ENCODE measurements around the gene DENND1A. TPM values are rescaled to one million over a fixed set of nuclear protein-coding genes. Genes with fewer than 3 reads are reported as not detected.

The DENND1A gene
- total and polyA plus RNA-seq, 4 donors, result 13.4 to 30.5 (median 28.3) TPM

DNA sequence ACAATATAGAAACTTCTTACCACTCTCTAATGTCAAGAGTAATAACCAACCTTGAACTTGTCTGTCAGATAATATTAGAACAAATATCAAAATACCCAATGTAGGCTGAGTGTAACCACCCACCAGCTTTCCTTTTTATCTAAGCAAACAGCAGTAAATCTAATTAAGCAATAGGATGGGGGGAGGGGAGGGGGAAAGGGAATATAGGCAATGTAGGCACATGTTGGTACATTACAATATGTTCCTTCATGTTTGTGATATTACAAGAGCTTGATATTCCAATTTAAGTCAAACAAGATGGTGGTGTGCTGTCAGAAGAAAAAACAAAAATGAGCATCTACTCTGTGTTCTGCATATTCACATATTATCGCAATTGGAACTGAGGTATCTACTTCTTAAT, 158.2 kb downstream of the DENND1A start:
- H3K4me1 ChIP-seq (ENCODE audit: control insufficient read depth, insufficient read depth, low read length), result peaks cover 3% of the 10 kb centered on the region
- no peaks in the 10 kb centered on the region for H3K9me3 ChIP-seq (ENCODE audit: control insufficient read depth, insufficient read depth, low read length)
- WGBS (ENCODE audit: insufficient coverage), result no CpG with 5 or more reads among the region's 1 CpG
- H3K27me3 ChIP-seq (ENCODE audit: control insufficient read depth, insufficient read depth, low read length), result no peaks in the 10 kb centered on the region
- H3K36me3 ChIP-seq (ENCODE audit: control insufficient read depth, insufficient read depth, low read length), result no peaks in the 10 kb centered on the region
- no peak overlapping the region for H3K4me3 ChIP-seq (ENCODE audit: low read depth, low read length)
- no peak for DNase-seq (ENCODE audit: low read depth in 4 of 6, low spot score in 6 of 6)
- no peak overlapping the region for H3K27ac ChIP-seq (ENCODE audit: low read depth, low read length)

DNA sequence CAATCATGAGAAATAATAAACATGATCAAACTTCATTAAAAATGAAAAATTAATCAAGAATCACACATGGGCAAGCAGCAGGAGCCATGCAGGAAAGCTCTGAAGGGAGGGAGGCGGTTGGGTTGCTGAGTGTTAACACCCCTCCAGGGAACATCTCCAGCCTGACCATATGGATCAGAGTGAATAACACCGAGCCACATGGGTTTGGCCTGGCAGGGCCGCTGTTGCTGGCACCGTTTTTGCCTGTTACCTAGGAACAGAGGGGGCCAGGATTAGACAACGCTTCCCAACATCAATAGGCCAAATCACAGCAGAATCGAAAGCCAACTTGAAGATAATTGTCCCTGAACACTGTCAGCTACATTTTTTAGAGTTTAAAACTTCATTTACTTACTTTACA, 160.2 kb downstream of the DENND1A start:
- Histone ChIP-seq H3K9me3 (ENCODE audit: control insufficient read depth, insufficient read depth, low read length) (no peaks in the 10 kb centered on the region), H3K4me3 (ENCODE audit: low read depth, low read length) (no peak overlapping the region), H3K27me3 (ENCODE audit: control insufficient read depth, insufficient read depth, low read length) (no peaks in the 10 kb centered on the region), H3K4me1 (ENCODE audit: control insufficient read depth, insufficient read depth, low read length) (peaks cover 3% of the 10 kb centered on the region), H3K36me3 (ENCODE audit: control insufficient read depth, insufficient read depth, low read length) (no peaks in the 10 kb centered on the region), H3K27ac (ENCODE audit: low read depth, low read length) (no peak overlapping the region)
- peak; percentile 31 to 91 (median 52) for DNase-seq (ENCODE audit: low read depth in 4 of 6, low spot score in 6 of 6)
- 37% methylated on average over 4 of the region's 6 CpGs for WGBS (ENCODE audit: insufficient coverage)

DNA sequence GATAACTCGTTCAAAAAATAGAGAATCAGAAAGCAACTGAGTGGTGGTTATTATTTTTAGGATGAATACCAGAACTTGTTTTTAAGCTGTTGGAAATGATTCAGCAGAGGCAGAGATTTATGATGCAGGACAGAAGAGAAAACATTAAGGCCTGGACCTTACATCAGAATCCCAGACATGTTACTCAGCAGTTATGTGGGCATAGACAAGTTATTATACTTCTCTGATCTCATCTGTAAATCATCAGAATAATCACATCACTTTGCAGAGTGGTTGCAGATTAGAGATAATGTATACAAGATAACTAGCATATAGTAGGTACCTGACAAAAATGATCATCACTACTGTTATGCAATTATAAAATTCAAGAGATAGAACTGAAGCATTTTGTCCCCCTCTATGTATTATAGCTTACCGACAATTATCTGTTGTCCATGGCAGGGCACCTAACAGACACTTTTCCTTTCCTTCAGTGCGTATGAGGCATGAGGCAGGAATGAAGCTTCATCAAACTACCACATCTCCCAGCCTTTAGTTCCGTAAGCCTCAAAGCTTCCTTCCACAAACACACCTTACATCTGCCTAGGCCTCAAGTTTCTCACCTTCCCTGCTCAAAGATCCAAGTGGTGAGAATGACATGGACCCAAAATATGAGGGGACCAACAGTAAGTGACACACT, 165.9 kb downstream of the DENND1A start:
- H3K9me3 ChIP-seq (ENCODE audit: control insufficient read depth, insufficient read depth, low read length), result no peaks in the 10 kb centered on the region
- no peak overlapping the region for H3K4me3 ChIP-seq (ENCODE audit: low read depth, low read length)
- no peaks in the 10 kb centered on the region for H3K36me3 ChIP-seq (ENCODE audit: control insufficient read depth, insufficient read depth, low read length)
- H3K4me1 ChIP-seq (ENCODE audit: control insufficient read depth, insufficient read depth, low read length), result no peaks in the 10 kb centered on the region
- no peak for DNase-seq (ENCODE audit: low read depth in 4 of 6, low spot score in 6 of 6)
- no peaks in the 10 kb centered on the region for H3K27me3 ChIP-seq (ENCODE audit: control insufficient read depth, insufficient read depth, low read length)
- H3K27ac ChIP-seq (ENCODE audit: low read depth, low read length), result no peak overlapping the region
- WGBS (ENCODE audit: insufficient coverage), result 98% methylated on average over 4 of the region's 4 CpGs

DNA sequence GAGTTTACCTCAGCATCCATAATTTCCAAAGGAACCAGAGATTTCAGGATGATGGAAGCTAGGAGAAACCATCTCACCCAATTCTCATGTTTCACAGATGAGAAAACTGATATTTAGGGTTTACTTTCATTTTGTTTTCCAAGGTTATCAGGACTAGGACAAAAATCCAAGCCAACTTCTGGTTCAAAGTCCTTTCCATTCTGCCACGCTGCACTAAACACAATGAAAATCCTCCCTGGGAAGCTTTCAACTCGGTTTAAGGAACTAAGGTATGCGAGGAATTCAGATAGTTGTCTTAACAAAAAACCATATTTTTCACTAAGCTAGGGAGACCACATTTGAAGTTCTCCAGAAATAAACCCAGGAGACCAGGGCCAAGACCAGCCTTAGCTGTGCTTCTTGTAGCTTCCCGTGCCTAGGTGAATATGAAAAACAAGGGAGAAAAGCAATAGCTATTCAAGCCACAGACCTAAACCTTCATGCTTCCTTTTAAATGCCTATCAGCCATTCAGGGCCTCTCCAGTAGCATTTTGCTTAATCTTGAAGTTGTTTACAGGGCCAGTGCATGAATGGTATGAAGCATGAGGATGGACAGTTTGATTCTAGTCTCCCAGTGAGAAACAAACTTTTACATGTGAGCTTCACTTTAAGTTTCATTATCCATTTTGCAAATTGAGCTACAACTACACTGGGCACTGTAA, 167.9 kb downstream of the DENND1A start:
- Histone ChIP-seq H3K9me3 (ENCODE audit: control insufficient read depth, insufficient read depth, low read length) (no peaks in the 10 kb centered on the region), H3K27ac (ENCODE audit: low read depth, low read length) (no peak overlapping the region), H3K27me3 (ENCODE audit: control insufficient read depth, insufficient read depth, low read length) (no peaks in the 10 kb centered on the region), H3K36me3 (ENCODE audit: control insufficient read depth, insufficient read depth, low read length) (no peaks in the 10 kb centered on the region), H3K4me1 (ENCODE audit: control insufficient read depth, insufficient read depth, low read length) (no peaks in the 10 kb centered on the region), H3K4me3 (ENCODE audit: low read depth, low read length) (no peak overlapping the region)
- no CpG with 5 or more reads among the region's 4 CpGs for WGBS (ENCODE audit: insufficient coverage)
- no peak for DNase-seq (ENCODE audit: low read depth in 4 of 6, low spot score in 6 of 6)

DNA sequence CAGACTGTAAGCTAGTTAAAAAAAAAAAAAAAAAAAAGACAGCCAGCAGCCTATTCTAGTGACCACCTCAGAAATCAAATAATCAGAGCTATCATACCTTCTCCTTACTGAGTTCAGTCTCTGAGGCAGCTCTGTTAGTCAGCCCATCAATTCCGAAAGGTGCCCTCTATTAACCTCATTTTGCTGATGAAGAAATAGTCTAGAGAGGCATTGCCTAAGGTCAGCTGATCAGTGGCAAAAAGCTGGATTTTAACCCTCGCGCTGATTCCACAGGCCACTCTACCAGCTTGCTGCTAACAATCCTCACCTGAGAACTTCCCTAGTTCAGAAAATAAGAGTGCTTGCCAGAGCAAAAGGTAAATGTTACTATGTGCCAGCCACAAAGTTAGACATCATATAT, 172.0 kb downstream of the DENND1A start:
- H3K36me3 ChIP-seq (ENCODE audit: control insufficient read depth, insufficient read depth, low read length), result peaks cover 6% of the 10 kb centered on the region
- no peak for DNase-seq (ENCODE audit: low read depth in 4 of 6, low spot score in 6 of 6)
- H3K4me1 ChIP-seq (ENCODE audit: control insufficient read depth, insufficient read depth, low read length), result no peaks in the 10 kb centered on the region
- WGBS (ENCODE audit: insufficient coverage), result 80% methylated on average over 2 of the region's 3 CpGs
- H3K27ac ChIP-seq (ENCODE audit: low read depth, low read length), result no peak overlapping the region
- no peaks in the 10 kb centered on the region for H3K9me3 ChIP-seq (ENCODE audit: control insufficient read depth, insufficient read depth, low read length)
- no peak overlapping the region for H3K4me3 ChIP-seq (ENCODE audit: low read depth, low read length)
- H3K27me3 ChIP-seq (ENCODE audit: control insufficient read depth, insufficient read depth, low read length), result no peaks in the 10 kb centered on the region

DNA sequence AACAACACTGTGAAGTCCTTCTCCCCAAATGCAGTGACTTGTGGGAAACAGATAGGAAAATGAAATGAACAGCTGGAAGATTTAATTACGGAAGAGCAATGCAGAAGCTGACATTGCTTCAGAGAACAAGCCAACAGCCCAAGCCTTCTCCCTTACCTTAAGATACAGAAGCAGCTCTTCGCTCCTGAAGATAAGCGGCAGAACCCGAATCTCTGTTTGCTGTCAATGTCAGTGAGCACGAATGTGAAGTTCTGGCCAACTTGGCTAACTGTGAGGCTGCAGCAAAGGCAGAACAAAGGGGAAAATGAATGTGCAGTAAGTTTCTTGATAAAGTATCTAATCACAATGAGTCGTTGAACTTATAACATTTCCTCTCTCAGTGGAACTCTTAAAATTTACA, 172.4 kb downstream of the DENND1A start:
- H3K4me3 ChIP-seq (ENCODE audit: low read depth, low read length), result no peak overlapping the region
- H3K27me3 ChIP-seq (ENCODE audit: control insufficient read depth, insufficient read depth, low read length), result no peaks in the 10 kb centered on the region
- no peaks in the 10 kb centered on the region for H3K9me3 ChIP-seq (ENCODE audit: control insufficient read depth, insufficient read depth, low read length)
- H3K4me1 ChIP-seq (ENCODE audit: control insufficient read depth, insufficient read depth, low read length), result no peaks in the 10 kb centered on the region
- H3K27ac ChIP-seq (ENCODE audit: low read depth, low read length), result no peak overlapping the region
- peaks cover 6% of the 10 kb centered on the region for H3K36me3 ChIP-seq (ENCODE audit: control insufficient read depth, insufficient read depth, low read length)
- no peak for DNase-seq (ENCODE audit: low read depth in 4 of 6, low spot score in 6 of 6)
- no CpG with 5 or more reads among the region's 6 CpGs for WGBS (ENCODE audit: insufficient coverage)

DNA sequence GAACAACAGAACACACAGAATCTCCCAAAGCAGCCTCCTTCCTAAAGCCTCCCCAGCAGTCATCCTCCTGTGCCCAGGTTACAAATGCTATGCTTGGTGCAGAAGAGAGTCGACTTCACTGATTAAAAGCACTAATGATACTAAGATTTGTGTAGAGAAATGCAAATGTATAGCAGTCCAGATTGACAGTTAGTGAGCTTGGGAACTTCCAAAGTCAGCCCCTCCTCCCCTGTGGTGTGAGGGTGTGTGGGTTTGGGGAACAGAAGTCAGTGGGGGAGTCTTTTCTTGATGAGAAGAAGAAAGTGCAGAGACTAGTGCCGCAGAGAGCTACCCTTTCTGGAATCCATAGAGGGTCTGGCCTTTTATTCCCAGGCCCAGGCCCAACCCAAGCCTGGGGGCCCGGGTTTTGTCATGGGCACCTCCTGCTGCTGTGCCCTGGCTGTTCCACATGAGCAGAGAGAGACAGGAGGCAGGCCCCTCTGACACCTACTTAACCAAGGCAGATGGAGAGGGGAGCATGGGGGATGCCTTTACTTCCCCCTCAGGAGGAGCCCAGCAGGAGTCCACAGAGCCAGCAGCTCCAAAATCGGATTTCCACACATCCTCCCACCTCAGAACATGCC, 173.3 kb downstream of the DENND1A start:
- Histone ChIP-seq H3K27me3 (ENCODE audit: control insufficient read depth, insufficient read depth, low read length) (no peaks in the 10 kb centered on the region), H3K36me3 (ENCODE audit: control insufficient read depth, insufficient read depth, low read length) (peaks cover 6% of the 10 kb centered on the region), H3K4me3 (ENCODE audit: low read depth, low read length) (no peak overlapping the region), H3K27ac (ENCODE audit: low read depth, low read length) (no peak overlapping the region), H3K9me3 (ENCODE audit: control insufficient read depth, insufficient read depth, low read length) (no peaks in the 10 kb centered on the region), H3K4me1 (ENCODE audit: control insufficient read depth, insufficient read depth, low read length) (no peaks in the 10 kb centered on the region)
- WGBS (ENCODE audit: insufficient coverage), result 58% methylated on average over 2 of the region's 4 CpGs
- DNase-seq (ENCODE audit: low read depth in 4 of 6, low spot score in 6 of 6), result no peak

DNA sequence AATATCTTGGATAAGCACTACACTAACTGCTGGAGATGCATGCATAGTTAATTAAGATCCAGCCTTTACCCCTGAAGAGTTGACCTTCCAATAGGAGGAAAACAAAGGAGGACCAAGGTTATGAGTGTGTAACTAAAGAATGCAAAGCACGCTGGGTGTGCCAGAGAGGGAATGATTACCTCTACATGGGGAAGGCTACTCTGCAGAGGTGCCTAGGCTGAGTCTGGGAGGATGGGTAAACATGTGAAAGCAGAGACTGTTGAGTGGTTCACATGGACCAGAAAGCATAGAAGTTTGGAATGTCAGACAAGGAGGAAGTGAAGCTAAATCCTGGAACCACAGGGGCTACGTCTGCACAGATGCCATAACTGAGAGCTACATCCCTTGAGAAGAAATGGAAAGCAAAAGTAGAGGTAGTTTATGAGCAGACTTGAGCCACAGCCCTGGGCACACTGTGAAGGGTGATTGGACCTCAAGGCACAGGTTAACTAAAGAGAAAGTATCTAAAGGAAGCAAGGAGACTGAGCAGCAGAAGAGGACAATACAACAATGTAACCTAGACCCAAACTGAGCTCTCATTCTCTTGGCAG, 176.2 kb downstream of the DENND1A start:
- H3K27me3 ChIP-seq (ENCODE audit: control insufficient read depth, insufficient read depth, low read length), result no peaks in the 10 kb centered on the region
- no peak for DNase-seq (ENCODE audit: low read depth in 4 of 6, low spot score in 6 of 6)
- 94% methylated on average over 2 of the region's 2 CpGs for WGBS (ENCODE audit: insufficient coverage)
- no peaks in the 10 kb centered on the region for H3K9me3 ChIP-seq (ENCODE audit: control insufficient read depth, insufficient read depth, low read length)
- H3K4me1 ChIP-seq (ENCODE audit: control insufficient read depth, insufficient read depth, low read length), result peaks cover 12% of the 10 kb centered on the region
- H3K27ac ChIP-seq (ENCODE audit: low read depth, low read length), result no peak overlapping the region
- H3K4me3 ChIP-seq (ENCODE audit: low read depth, low read length), result no peak overlapping the region
- H3K36me3 ChIP-seq (ENCODE audit: control insufficient read depth, insufficient read depth, low read length), result peaks cover 6% of the 10 kb centered on the region

DNA sequence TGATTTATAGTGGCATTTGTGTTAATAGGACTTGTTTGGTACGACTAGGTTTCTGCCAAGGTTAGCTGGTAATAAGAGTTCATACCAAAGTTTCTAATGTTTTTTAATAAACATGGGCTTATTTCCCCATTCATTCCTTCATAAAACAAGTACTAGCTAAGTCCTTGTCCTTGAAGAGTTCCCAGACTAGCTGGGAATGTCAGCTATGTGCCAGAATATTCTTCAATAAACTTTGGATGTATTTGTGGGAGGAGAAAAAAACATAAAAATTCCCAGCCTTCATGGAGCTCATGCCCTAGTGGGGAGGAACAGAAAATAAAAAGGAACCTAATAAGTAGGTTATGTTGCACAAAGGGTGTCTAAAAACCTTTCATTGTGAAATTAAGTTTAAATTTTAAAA, 176.9 kb downstream of the DENND1A start:
- Histone ChIP-seq H3K4me1 (ENCODE audit: control insufficient read depth, insufficient read depth, low read length) (peaks cover 12% of the 10 kb centered on the region), H3K27me3 (ENCODE audit: control insufficient read depth, insufficient read depth, low read length) (no peaks in the 10 kb centered on the region)

More for the DNA sequence above, 176.9 kb downstream of the DENND1A start:
- no CpG with 5 or more reads among the region's 1 CpG for WGBS (ENCODE audit: insufficient coverage)
- Histone ChIP-seq H3K4me3 (ENCODE audit: low read depth, low read length) (no peak overlapping the region), H3K9me3 (ENCODE audit: control insufficient read depth, insufficient read depth, low read length) (no peaks in the 10 kb centered on the region), H3K27ac (ENCODE audit: low read depth, low read length) (no peak overlapping the region), H3K36me3 (ENCODE audit: control insufficient read depth, insufficient read depth, low read length) (peaks cover 6% of the 10 kb centered on the region)
- no peak for DNase-seq (ENCODE audit: low read depth in 4 of 6, low spot score in 6 of 6)

Data from spinal cord (tissue), 10 donors.